DND-41 (cell line): ENCODE measurements around the gene GJA8.

ENCODE experiments used
- EZH2 ChIP-seq: IDR thresholded peaks from 3 replicates; pipeline ENCODE4 v1.6.1; 2012; ENCODE audit warnings: borderline replicate concordance, low read depth, mild to moderate bottlenecking, moderate library complexity, low read length, inconsistent platforms; ENCODE audit not compliant: severe bottlenecking
- TF ChIP-seq, protein P1 (sequence below): IDR thresholded peaks from 2 replicates; pipeline ENCODE4 v1.5.1; 2012; ENCODE audit warnings: borderline replicate concordance, low read length, moderate library complexity, mild to moderate bottlenecking; ENCODE audit not compliant: poor library complexity, severe bottlenecking; ENCODE audit errors: extremely low read depth

DNA sequence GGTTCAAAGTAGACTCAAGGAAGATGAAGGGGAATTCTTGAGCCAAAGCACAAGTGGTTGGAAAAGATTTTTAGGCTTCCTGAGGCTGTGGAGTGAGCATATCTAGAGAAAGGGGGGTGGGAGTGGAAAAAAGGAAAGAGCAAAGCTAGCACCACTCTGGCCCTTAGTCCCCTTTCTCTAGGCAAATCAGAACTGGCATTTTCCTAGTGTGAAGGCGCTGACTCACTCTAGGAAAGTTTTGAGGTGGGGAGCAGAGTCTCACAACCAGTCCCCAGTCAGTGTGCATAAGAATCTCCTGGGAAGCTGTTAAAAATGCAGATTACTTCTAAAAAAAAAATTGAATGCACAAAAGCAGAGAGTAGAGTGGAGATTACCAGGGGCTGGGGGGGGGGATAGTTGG, 22.2 kb downstream of the GJA8 start:
- TF ChIP-seq, protein P1, sequence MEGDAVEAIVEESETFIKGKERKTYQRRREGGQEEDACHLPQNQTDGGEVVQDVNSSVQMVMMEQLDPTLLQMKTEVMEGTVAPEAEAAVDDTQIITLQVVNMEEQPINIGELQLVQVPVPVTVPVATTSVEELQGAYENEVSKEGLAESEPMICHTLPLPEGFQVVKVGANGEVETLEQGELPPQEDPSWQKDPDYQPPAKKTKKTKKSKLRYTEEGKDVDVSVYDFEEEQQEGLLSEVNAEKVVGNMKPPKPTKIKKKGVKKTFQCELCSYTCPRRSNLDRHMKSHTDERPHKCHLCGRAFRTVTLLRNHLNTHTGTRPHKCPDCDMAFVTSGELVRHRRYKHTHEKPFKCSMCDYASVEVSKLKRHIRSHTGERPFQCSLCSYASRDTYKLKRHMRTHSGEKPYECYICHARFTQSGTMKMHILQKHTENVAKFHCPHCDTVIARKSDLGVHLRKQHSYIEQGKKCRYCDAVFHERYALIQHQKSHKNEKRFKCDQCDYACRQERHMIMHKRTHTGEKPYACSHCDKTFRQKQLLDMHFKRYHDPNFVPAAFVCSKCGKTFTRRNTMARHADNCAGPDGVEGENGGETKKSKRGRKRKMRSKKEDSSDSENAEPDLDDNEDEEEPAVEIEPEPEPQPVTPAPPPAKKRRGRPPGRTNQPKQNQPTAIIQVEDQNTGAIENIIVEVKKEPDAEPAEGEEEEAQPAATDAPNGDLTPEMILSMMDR = no peak
- TF ChIP-seq EZH2 = no peak
